Kasumi-1 (cell line): ENCODE measurements around the gene LRRFIP1.
A peak's percentile ranks its signal among the peaks of the same experiment; 100 is the strongest.

ENCODE experiments used
- DNase-seq, 2 experiments: peaks; one replicate each; lab custom pipeline; 2025; lab: John Stamatoyannopoulos, UW

The LRRFIP1 gene

DNA sequence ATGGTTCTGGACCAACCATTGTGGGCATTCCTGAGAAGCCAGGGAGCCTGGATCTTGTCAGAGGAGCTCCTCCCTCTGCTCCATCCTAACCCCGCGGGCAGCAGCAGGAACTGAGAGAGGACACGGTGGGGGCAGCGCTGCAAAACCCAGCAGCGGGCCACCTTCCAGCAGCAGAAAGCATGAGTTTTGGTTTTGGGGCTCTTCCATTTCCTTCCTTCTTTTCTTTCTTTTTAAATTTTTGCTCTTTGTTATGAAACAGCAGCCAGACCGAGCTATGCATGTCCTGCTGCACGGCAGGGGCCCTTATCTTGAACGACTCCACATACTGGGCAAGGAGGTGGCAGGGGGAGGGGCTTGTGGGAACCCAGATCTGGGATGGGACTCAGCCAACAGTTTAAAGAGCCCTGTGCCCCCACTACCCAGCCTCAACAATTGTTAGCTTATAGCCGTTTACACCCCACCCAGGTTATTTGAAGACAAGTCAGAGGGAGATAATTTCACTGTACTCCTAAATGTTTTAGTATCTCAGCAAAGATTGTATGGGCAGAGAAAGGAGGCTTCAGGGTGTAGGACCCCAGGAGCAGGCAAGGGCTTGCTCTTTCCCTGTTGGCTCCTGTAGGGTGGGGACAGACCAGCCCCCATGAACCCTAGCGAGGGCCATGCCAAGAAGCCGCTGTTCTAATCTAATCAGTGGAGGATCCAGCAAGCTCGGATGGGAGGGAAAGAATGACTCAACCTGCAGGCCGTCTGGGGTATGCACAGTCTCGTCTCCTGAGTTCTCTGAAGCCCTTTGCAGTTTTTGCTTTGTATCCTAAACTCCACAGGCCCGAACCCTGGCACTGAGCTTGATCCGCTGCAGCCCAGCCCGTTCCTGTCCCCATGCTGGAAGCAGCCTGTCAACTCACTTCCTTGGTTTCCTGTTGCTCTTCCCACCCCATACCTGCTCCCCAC is 75.3 kb downstream of the LRRFIP1 start:
- peak; percentile 42 to 64 for DNase-seq

- no peak for DNase-seq
These were observed 77.4 kb downstream of the LRRFIP1 start for GRCh38 chr2:237704501-237705434.

- DNase-seq, result no peak
These were observed 78.9 kb downstream of the LRRFIP1 start for GRCh38 chr2:237706257-237706656.

DNA sequence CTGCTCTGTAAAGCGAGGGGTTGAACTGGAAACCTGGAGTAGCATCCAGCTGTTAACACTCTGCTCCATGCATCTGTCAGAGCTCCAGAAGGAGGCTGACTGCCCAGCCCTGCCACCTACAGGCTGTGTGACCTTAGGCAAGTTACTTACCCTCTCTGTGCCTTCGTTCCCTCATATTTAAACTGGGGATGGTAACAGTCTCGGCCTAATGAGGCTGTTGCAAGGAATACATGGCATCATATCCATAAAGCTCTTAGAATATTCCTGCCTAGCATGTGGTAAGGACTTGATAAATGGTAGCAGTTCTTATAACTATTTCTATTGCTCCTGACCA is 80.6 kb downstream of the LRRFIP1 start:
- DNase-seq, result no peak

DNA sequence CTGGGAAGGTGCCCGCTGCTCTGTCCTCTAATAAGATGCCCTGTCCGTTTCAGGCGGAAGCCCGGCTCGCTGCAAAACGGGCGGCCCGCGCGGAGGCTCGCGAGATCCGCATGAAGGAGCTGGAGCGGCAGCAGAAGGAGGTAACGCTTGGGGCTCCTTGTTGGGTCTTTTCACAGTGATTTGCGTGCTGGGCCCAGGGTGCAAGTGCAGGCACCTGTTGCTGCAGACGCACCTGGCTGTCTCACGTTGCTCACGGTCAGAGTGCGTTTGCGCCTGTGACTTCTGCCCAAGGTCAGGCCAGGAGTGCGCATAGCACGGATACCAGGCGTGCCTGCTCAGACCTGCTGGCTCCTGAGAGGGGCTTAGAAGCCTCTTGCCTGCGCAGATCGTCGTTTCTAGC is 81.1 kb downstream of the LRRFIP1 start:
- no peak for DNase-seq

- DNase-seq, result no peak
These were observed 81.6 kb downstream of the LRRFIP1 start for GRCh38 chr2:237708961-237709360.

GRCh38 chr2:237711458-237712150 is 84.2 kb downstream of the LRRFIP1 start:
- DNase-seq, result no peak

- DNase-seq, result no peak
These were observed 85.3 kb downstream of the LRRFIP1 start for GRCh38 chr2:237712477-237713377.

GRCh38 chr2:237714690-237715458 is 87.5 kb downstream of the LRRFIP1 start:
- DNase-seq, result no peak

DNA sequence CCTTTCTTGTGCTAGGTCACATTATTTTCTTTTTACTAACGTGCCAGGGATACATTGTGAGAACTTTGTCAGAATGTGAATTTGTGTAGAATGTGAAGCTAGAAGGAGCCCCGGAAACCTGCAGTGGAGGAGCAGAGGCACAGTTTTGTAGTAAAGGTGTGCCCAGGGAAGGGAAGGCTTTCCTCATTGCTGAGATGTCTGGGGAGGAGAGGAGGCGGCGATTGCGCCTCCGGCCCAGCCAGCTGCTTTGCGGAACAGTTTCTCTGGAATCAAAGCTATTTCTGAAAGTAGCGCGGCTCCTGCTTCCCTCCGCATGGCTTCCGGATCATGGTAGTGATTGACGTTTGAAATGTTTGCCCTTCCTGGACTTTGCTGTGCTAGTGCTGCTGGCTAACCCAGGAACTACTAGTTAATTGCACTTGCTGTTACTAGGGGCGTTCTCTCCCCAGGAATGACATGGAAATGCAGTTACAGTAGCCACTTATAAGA is 88.1 kb downstream of the LRRFIP1 start:
- no peak for DNase-seq

GRCh38 chr2:237716011-237716410 is 88.6 kb downstream of the LRRFIP1 start:
- DNase-seq, result no peak

GRCh38 chr2:237717366-237718276 is 90.2 kb downstream of the LRRFIP1 start:
- no peak for DNase-seq

GRCh38 chr2:237718277-237718634 is 90.9 kb downstream of the LRRFIP1 start:
- no peak for DNase-seq

DNA sequence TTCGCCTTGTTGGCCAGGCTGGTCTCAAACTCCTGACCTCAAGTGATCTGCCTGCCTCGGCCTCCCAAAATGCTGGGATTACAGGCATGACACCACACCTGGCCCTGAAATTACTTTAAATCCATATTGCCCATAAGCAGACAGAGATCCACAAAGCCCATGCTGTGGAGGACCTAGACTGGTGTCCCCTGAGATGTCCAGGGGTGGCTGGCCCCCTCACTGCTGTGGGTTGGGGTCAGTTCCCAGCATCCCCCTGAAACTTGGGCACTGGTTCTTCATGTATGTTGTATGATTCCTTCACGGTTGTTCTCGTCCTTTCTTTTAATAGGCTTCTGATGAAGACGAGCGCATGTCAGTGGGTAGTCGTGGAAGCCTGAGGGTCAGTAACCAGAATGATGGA is 93.1 kb downstream of the LRRFIP1 start:
- DNase-seq, result no peak

DNA sequence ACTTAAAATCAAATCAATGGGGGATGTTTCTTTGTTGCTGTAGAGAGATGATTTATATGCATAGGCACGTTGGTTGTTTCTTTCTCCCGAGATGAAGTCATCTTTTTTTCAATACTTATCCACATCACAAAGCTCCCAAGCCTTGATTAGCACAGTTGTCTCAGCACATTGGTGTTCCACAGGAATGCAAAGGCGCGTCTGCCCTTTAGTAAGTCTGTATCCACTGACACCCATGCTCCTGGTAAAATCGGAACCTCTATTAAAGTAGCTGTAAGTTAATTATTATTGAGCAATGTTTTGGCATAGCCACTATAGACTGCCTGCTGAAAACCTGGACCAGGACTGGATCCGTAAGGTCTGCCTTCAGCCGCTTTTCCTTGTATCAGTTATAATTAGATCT is 93.6 kb downstream of the LRRFIP1 start:
- no peak for DNase-seq

DNA sequence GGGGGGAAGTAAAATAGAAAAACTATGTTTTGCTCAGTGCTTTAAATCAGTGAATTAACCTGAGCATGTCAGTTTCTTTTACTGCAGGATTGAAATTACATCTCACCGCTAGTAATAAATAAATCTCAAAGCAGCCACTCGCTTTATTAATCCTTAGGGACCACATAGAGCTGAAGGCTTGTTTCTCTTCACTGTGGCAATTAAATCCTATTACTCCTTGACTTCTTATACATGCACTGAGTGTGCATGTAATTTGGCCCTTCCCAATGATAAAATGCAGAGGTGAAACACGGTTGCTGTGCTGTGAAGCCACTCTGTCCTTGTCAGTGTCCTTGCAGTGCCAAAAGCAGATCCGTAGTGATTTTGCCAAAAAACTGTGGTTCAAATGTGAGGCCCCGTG is 94.1 kb downstream of the LRRFIP1 start:
- DNase-seq, result no peak

GRCh38 chr2:237722616-237723015 is 95.2 kb downstream of the LRRFIP1 start:
- DNase-seq, result no peak

GRCh38 chr2:237723023-237723422 is 95.6 kb downstream of the LRRFIP1 start:
- DNase-seq, result no peak

DNA sequence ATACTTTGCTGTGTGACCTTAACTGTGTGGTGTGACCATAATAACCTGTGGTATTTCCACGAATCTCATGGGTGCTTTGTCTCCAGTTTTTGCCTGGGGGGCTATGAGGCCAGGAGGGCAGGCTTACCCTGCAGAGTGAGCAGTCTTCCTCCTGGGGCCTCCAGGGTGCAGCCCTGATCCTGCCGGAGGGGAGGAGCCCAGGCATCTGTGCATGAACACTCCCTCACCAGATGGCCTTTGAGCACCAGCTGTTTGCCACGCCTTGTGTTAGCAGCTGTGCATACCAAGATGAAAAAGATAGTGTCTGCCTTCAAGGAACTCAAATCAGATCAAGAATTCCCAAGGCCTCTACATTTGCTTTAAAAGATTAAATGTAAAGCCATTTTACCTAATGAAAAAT is 96.2 kb downstream of the LRRFIP1 start:
- peak; percentile 21 to 29 for DNase-seq
